ENCODE data around the gene QSER1. TPM values are rescaled to one million over a fixed set of nuclear protein-coding genes. Genes with fewer than 3 reads are reported as not detected.
A peak's percentile ranks its signal among the peaks of the same experiment; 100 is the strongest.

QSER1 gene
- total RNA-seq, 2 donors from 2014 or later = 20.3 to 40.0 TPM

DNA sequence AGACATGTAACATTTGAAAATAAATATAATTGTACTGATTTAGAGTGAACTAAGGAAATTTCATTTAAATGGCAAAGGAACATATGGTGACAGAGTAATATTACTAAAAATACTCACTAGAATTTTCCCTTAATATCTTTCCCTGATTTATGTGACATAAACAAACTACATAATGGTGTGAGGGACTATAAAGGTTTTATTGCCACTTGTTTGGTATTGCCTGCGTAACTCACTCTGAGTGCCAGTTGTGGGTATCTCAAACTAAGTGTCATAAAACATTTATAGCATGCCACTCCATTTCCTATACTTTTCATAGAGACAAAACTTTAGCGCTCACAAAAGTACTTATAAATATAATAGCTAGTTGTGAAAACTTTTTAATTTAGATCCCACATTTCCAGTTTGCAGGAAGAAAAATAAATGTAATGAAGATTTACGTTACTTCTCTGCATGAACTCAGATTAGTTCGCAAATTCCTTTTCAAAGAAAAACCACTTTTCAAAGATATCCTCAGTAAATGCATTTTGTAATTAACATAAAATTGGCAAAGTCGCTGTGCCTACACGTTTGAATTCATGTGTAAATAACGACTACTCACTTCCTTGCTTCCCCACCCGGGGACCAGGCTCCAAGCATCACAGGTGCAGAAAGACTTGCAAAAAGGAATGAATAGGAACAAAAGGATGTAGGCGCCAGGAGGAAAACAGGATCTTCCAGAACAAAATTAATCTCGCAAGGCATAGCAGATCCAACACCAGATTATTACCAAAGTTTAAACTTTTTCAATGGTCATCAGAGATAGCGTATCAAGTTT, 1.6 kb upstream of the QSER1 start:
- H3K9me3 ChIP-seq = no peaks in the 10 kb centered on the region
- DNase-seq (ENCODE audit: low spot score) (no peak), ATAC-seq (ENCODE audit: insufficient number of reproducible peaks, low FRiP score, low read depth) (no peak)
- TF ChIP-seq, protein P1, sequence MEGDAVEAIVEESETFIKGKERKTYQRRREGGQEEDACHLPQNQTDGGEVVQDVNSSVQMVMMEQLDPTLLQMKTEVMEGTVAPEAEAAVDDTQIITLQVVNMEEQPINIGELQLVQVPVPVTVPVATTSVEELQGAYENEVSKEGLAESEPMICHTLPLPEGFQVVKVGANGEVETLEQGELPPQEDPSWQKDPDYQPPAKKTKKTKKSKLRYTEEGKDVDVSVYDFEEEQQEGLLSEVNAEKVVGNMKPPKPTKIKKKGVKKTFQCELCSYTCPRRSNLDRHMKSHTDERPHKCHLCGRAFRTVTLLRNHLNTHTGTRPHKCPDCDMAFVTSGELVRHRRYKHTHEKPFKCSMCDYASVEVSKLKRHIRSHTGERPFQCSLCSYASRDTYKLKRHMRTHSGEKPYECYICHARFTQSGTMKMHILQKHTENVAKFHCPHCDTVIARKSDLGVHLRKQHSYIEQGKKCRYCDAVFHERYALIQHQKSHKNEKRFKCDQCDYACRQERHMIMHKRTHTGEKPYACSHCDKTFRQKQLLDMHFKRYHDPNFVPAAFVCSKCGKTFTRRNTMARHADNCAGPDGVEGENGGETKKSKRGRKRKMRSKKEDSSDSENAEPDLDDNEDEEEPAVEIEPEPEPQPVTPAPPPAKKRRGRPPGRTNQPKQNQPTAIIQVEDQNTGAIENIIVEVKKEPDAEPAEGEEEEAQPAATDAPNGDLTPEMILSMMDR (IDR thresholded peaks at IDR 0.05) = no peak
- peaks cover 4 to 20% of the 10 kb centered on the region in 2 donors for H3K4me1 ChIP-seq (ENCODE audit: control insufficient read depth in 1 of 2, low read depth in 2 of 2)
- no peak overlapping the region for H3K27ac ChIP-seq
- no peaks in the 10 kb centered on the region for H3K36me3 ChIP-seq
- peak overlapping the region; percentile 98 for H3K4me3 ChIP-seq
- H3K27me3 ChIP-seq (replicated peaks; ENCODE audit: insufficient read depth) = no peaks in the 10 kb centered on the region

DNA sequence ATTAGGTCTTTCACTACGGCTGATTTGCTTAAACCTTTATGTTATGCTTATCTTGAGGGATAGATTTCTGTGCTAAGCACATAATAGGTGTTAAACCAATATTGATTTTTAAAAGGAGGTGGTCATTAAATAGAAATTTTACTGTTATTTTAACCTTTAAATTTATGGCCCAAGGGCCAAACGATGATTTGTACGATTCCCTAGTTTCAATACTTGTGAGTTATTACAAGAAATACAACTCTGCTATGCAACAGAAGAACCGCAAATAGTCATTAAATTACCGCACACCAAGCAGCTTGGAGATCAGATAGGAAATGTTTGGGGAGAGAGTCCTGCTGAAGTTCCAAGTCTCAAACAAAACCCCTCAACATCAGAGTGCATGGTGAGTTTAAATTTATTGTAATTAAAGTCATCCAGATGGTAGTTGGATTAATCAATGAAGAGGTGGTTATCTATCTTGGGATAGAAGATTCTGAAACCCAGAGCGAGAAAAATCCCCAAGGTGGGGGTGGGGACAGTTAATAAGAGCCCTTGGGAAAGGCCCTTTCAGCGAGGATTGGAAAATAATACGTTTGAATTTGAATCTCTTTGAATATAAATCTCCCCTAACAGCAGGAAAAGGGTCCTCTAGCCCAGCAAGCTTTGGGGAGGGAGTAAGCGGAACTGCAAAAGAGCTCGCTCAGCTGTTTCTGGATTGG, 805 bp upstream of the QSER1 start:
- TF ChIP-seq, protein P1 (IDR thresholded peaks at IDR 0.05) = no peak
- no peak for ATAC-seq (ENCODE audit: insufficient number of reproducible peaks, low FRiP score, low read depth)

DNA sequence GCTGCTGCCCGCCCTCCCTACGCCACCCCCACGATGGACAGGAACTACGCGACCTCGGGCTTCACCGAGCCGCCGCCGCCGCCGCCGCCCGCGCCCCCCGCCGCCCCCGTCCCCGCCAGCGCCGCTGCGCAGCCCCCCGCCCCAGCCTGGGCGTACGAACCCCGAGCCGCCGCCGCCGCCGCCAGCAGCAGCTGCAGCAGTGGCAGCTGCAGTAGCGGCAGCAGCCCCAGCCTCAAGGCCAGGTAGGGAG, 407 bp downstream of the QSER1 start:
- DNase-seq (ENCODE audit: low spot score) (no peak), ATAC-seq (ENCODE audit: insufficient number of reproducible peaks, low FRiP score, low read depth) (no peak)
- peak overlapping the region; percentile 98 for H3K4me3 ChIP-seq
- peak overlapping the region; percentile 70 to 75 for H3K27ac ChIP-seq
- peaks cover 4 to 20% of the 10 kb centered on the region in 2 donors for H3K4me1 ChIP-seq (ENCODE audit: control insufficient read depth in 1 of 2, low read depth in 2 of 2)
- no peaks in the 10 kb centered on the region for H3K36me3 ChIP-seq
- no peaks in the 10 kb centered on the region for H3K27me3 ChIP-seq (replicated peaks; ENCODE audit: insufficient read depth)
- H3K9me3 ChIP-seq = no peaks in the 10 kb centered on the region
- TF ChIP-seq, protein P1 (IDR thresholded peaks at IDR 0.05) = no peak

More for the DNA sequence above, 805 bp upstream of the QSER1 start:
- H3K36me3 ChIP-seq = no peaks in the 10 kb centered on the region
- peaks cover 4 to 20% of the 10 kb centered on the region in 2 donors for H3K4me1 ChIP-seq (ENCODE audit: control insufficient read depth in 1 of 2, low read depth in 2 of 2)
- H3K4me3 ChIP-seq = peak overlapping the region; percentile 98
- H3K9me3 ChIP-seq = no peaks in the 10 kb centered on the region
- DNase-seq (ENCODE audit: low spot score) = no peak
- H3K27ac ChIP-seq = peak overlapping the region; percentile 79 to 87
- H3K27me3 ChIP-seq (replicated peaks; ENCODE audit: insufficient read depth) = no peaks in the 10 kb centered on the region

- Histone ChIP-seq H3K4me3 (peak overlapping the region; percentile 98), H3K9me3 (no peaks in the 10 kb centered on the region), H3K27ac (peak overlapping the region; percentile 70 to 75), H3K27me3 (replicated peaks; ENCODE audit: insufficient read depth) (no peaks in the 10 kb centered on the region), H3K36me3 (no peaks in the 10 kb centered on the region), H3K4me1 (ENCODE audit: control insufficient read depth in 1 of 2, low read depth in 2 of 2) (peaks cover 4 to 20% of the 10 kb centered on the region in 2 donors)
- ATAC-seq (ENCODE audit: insufficient number of reproducible peaks, low FRiP score, low read depth) = peak; percentile 23
- DNase-seq (ENCODE audit: low spot score) = no peak
- TF ChIP-seq, protein P1 (IDR thresholded peaks at IDR 0.05) = peak; percentile 31
Measured at GRCh38 chr11:32893343-32894148, 935 bp downstream of the QSER1 start.
